Osteoblast (primary cell): ENCODE results near the gene THOC7. TPM values are rescaled to one million over a fixed set of nuclear protein-coding genes. Genes with fewer than 3 reads are reported as not detected.

Experiments used
- DNase-seq: peaks from one replicate; pipeline ENCODE4 v3.0.0; 2011; ENCODE audit warnings: low spot score, mixed read lengths; ENCODE audit not compliant: insufficient read length; ENCODE audit errors: missing footprints
- H2AFZ ChIP-seq: 2 replicates; pipeline ENCODE4 v1.6.0; 2011; ENCODE audit warnings: mild to moderate bottlenecking, low read length
- H3K27ac ChIP-seq: 2 replicates; pipeline ENCODE4 v1.5.1; 2011; ENCODE audit warnings: mild to moderate bottlenecking, low read depth, low read length, moderate library complexity
- H3K27me3 ChIP-seq: 2 replicates; pipeline ENCODE4 v1.6.0; 2012; ENCODE audit warnings: mild to moderate bottlenecking, control low read depth, inconsistent platforms, low read length, moderate library complexity; ENCODE audit not compliant: insufficient read depth
- H3K36me3 ChIP-seq: 2 replicates; pipeline ENCODE4 v1.5.1; 2011; ENCODE audit warnings: mild to moderate bottlenecking, low read length, control low read depth, moderate library complexity; ENCODE audit not compliant: insufficient read depth
- H3K4me1 ChIP-seq: 2 replicates; pipeline ENCODE4 v1.5.1; 2011; ENCODE audit warnings: mild to moderate bottlenecking, low read length, control low read depth, moderate library complexity; ENCODE audit not compliant: insufficient read depth
- H3K4me2 ChIP-seq: 2 replicates; pipeline ENCODE4 v1.6.0; 2011; ENCODE audit warnings: mild to moderate bottlenecking, low read length; ENCODE audit not compliant: insufficient read depth
- H3K4me3 ChIP-seq: fragments of 200-600 bp; sonication (generic); 3 replicates; pipeline ENCODE4 v1.5.1; 2012; ENCODE audit warnings: mild to moderate bottlenecking, low read length, inconsistent platforms; ENCODE audit not compliant: insufficient read depth
- H3K79me2 ChIP-seq: 2 replicates; pipeline ENCODE4 v1.6.0; 2012; ENCODE audit warnings: mild to moderate bottlenecking, low read length, control low read depth, inconsistent platforms; ENCODE audit not compliant: insufficient read depth
- H3K9me3 ChIP-seq: 2 replicates; pipeline ENCODE4 v1.5.1; 2011; ENCODE audit warnings: low read depth, low read length, control low read depth
- H4K20me1 ChIP-seq: 2 replicates; pipeline ENCODE4 v1.6.0; 2012; ENCODE audit warnings: mild to moderate bottlenecking, low read length, control low read depth; ENCODE audit not compliant: insufficient read depth
- total RNA-seq: library from RNA; depleted of rRNA; stranded (reverse); fragments of >200 nt; gene quantifications from 2 replicates; pipeline ENCODE4 v1.2.3, GENCODE V29; 2012
- TF ChIP-seq, protein P1 (sequence below): IDR thresholded peaks from 2 replicates; pipeline ENCODE4 v1.5.1; 2011; ENCODE audit warnings: mild to moderate bottlenecking, low read depth, low read length, moderate library complexity; ENCODE audit errors: extremely low read depth

Gene THOC7
- total RNA-seq: 34.8 and 42.3 TPM in 2 replicates

DNA sequence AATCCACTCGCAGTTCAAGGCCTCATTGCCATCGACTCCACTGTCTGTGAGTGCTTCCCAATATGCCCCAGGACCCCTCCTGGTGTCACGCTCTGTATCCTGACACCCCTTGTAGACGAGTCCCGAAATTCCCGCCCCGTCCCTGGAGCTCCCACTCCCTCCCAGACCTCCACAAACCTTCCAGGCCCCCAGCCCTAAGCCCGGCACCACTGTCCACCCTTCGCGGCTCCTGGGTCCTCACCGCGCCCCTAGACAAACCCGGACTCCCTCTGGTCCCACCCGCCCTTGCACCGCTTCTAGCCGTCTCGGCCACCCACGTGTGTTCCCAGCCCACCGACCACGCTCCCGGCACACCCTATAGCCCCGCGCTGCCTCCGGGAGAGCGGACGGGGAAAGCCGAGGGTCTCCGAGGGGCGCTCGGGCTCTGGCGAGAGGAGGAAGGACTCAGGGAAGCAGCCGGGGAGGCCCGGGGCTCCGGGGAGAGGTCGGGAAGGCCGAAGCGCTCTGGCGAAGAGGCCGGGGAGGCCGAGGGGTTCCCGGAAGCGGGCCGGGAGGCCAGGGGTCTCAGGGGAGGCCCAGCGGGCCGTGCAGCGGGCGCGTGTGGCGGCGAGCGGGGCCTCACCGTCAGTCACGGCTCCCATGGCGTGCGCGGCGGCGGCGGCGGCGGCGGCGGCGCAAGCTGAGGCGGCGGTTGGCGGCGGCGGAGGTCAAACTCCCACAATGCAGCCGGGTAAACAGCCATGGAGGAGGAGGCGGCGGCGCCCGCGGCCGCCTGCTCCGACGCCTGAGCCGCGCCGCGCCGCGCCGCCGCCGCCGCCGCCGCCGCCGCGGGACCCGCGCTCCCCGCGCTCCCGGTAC lies at the start of gene THOC7, which contains the start of gene ATXN7:
Gene THOC7, minus strand, starts transcription at position 656 of the 858 bp plus-strand sequence. Its CDS starts 15 bp downstream, at position 641.
Gene ATXN7, plus strand, starts transcription at position 718 of the 858 bp plus-strand sequence. CDS start 48,732 bp downstream, outside the sequence.
- H3K79me2 ChIP-seq: peaks cover 93% of the 10 kb centered on the region
- TF ChIP-seq, protein P1, sequence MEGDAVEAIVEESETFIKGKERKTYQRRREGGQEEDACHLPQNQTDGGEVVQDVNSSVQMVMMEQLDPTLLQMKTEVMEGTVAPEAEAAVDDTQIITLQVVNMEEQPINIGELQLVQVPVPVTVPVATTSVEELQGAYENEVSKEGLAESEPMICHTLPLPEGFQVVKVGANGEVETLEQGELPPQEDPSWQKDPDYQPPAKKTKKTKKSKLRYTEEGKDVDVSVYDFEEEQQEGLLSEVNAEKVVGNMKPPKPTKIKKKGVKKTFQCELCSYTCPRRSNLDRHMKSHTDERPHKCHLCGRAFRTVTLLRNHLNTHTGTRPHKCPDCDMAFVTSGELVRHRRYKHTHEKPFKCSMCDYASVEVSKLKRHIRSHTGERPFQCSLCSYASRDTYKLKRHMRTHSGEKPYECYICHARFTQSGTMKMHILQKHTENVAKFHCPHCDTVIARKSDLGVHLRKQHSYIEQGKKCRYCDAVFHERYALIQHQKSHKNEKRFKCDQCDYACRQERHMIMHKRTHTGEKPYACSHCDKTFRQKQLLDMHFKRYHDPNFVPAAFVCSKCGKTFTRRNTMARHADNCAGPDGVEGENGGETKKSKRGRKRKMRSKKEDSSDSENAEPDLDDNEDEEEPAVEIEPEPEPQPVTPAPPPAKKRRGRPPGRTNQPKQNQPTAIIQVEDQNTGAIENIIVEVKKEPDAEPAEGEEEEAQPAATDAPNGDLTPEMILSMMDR: no peak
- H4K20me1 ChIP-seq: no peaks in the 10 kb centered on the region
- peak within 1 kb of the TSS; percentile 95 for H3K4me2 ChIP-seq
- peak; percentile 94 for DNase-seq
- peak within 1 kb of the TSS; percentile 91 for H3K4me3 ChIP-seq
- no peaks in the 10 kb centered on the region for H3K36me3 ChIP-seq
- H2AFZ ChIP-seq: peak within 1 kb of the TSS; percentile 93
- peaks cover 14% of the 10 kb centered on the region for H3K4me1 ChIP-seq
- peak within 1 kb of the TSS; percentile 82 for H3K27ac ChIP-seq
- no peaks in the 10 kb centered on the region for H3K9me3 ChIP-seq
- H3K27me3 ChIP-seq: no peaks in the 10 kb centered on the region

DNA sequence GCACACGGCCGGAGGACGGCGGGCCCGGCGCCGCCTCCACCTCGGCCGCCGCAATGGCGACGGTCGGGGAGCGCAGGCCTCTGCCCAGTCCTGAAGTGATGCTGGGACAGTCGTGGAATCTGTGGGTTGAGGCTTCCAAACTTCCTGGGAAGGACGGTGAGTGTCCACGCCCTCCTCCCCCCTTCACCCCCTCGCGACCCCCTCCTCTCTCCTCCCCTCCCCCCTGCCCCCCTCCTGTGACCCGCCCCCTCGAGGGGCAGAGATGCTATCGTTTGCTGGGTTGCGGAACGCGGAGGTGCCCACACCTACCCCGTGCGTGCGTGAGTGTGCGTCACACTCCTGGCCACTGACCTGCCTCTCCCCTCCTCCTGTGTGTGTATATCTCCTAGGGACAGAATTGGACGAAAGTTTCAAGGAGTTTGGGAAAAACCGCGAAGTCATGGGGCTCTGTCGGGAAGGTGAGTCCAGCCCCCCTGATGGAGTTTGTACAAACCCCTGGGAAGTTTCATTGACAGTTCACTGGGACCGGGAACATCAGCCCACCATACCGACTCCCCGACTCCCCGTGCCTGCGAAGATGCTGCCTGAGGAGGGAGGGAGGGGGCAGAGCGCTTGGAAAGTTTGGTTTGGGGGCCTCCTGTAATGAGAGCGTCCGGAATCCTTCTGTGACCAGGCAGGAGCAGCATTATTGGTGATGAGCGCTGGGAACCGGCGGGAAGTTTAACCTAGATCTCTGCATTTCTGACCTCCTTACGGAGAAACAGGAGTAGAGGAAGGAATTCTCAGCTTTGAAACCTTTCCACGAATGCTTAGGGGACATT lies 49.4 kb upstream of the THOC7 start:
- peaks cover 24% of the 10 kb centered on the region for H3K36me3 ChIP-seq
- DNase-seq: peak; percentile 90
- peak overlapping the region; percentile 37 for H2AFZ ChIP-seq
- H3K27ac ChIP-seq: peak overlapping the region; percentile 91
- H3K9me3 ChIP-seq: no peaks in the 10 kb centered on the region
- peak overlapping the region; percentile 88 for H3K4me3 ChIP-seq
- H3K27me3 ChIP-seq: no peaks in the 10 kb centered on the region
- H3K4me2 ChIP-seq: peak overlapping the region; percentile 87
- TF ChIP-seq, protein P1: no peak
- H3K79me2 ChIP-seq: peaks cover 71% of the 10 kb centered on the region
- peaks cover 32% of the 10 kb centered on the region for H3K4me1 ChIP-seq
- peaks cover 17% of the 10 kb centered on the region for H4K20me1 ChIP-seq

- Histone ChIP-seq H3K27me3 (no peaks in the 10 kb centered on the region), H3K79me2 (peaks cover 64% of the 10 kb centered on the region), H3K36me3 (peaks cover 17% of the 10 kb centered on the region), H3K9me3 (no peaks in the 10 kb centered on the region), H2AFZ (peak within 1 kb of the TSS; percentile 84), H3K4me1 (peaks cover 29% of the 10 kb centered on the region), H3K27ac (peak within 1 kb of the TSS; percentile 93), H3K4me2 (peak within 1 kb of the TSS; percentile 96), H3K4me3 (peak within 1 kb of the TSS; percentile 88), H4K20me1 (peaks cover 11% of the 10 kb centered on the region)
- DNase-seq: peak; percentile 98
- TF ChIP-seq, protein P1: no peak
Measured at GRCh38 chr3:63911873-63912767, 48.5 kb upstream of the THOC7 start, which contains the start of gene SCAANT1. Gene SCAANT1 (minus strand): TSS chr3:63912383.
